HFFc6 (cell line): ENCODE data around the gene SHISA4. TPM values are rescaled to one million over a fixed set of nuclear protein-coding genes. Genes with fewer than 3 reads are reported as not detected.
"Not testable (repeated sequence)": the region's sequence is repeated elsewhere in the genome, so short reads cannot be mapped to it uniquely, and the experiment has no call there.

Experiments
- DNase-seq: peaks from one replicate; pipeline ENCODE4 v3.0.0-alpha.2; 2018
- H3K27ac Mint-ChIP-seq: 2 replicates; pipeline ENCODE4 v1.8.0; 2020; ENCODE audit warnings: mild to moderate bottlenecking, mixed read lengths
- H3K27me3 Mint-ChIP-seq: 2 replicates; pipeline ENCODE4 v1.8.0; 2021; ENCODE audit warnings: mild to moderate bottlenecking, moderate library complexity, mixed read lengths; ENCODE audit not compliant: insufficient read depth
- H3K36me3 Mint-ChIP-seq: 2 replicates; pipeline ENCODE4 v1.8.0; 2021; ENCODE audit warnings: low read depth, mixed read lengths
- H3K4me1 Mint-ChIP-seq: 2 replicates; pipeline ENCODE4 v1.8.0; 2020; ENCODE audit warnings: low read depth, mixed read lengths
- H3K4me3 Mint-ChIP-seq: 2 replicates; pipeline ENCODE4 v1.8.0; 2020; ENCODE audit warnings: mild to moderate bottlenecking, moderate library complexity, mixed read lengths
- H3K9me3 Mint-ChIP-seq: 2 replicates; pipeline ENCODE4 v1.8.0; 2020; ENCODE audit warnings: mild to moderate bottlenecking, mixed read lengths
- CTCF ChIP-seq: fragments of 200-600 bp; sonication (generic); IDR thresholded peaks from 2 replicates; pipeline ENCODE4 v1.5.0; 2021; ENCODE audit warnings: antibody characterized with exemption, mild to moderate bottlenecking
- total RNA-seq, 6 experiments: library from RNA; stranded (reverse); fragmentation: NEBNext Ultra II Directional; extraction: Animal tissue kit (Norgen Biotek cat#: 25700); gene quantifications; 2 replicates in 1 of 6; 3 replicates in 5 of 6; pipeline ENCODE4 v1.2.3, GENCODE V29; 2021

Gene SHISA4
- total RNA-seq, 6 experiments from 2014 or later, result 29.8 to 49.6 (median 39.9) TPM

GRCh38 chr1:201900476-201900875 is 11.8 kb downstream of the SHISA4 start:
- Mint-ChIP-seq H3K27me3 (no peaks in the 10 kb centered on the region; the same call in 1 of the 2 replicates), H3K9me3 (no peaks in the 10 kb centered on the region), H3K4me3 (no peak overlapping the region), H3K27ac (peak overlapping the region; percentile 51; the same call in 1 of the 2 replicates), H3K36me3 (peaks cover 36% of the 10 kb centered on the region), H3K4me1 (peaks cover 83% of the 10 kb centered on the region)
- DNase-seq, result no peak
- TF ChIP-seq CTCF, result no peak

GRCh38 chr1:201901036-201901435 is 12.3 kb downstream of the SHISA4 start:
- not testable (repeated sequence) for H3K27me3 Mint-ChIP-seq, H3K9me3 Mint-ChIP-seq, H3K4me3 Mint-ChIP-seq, DNase-seq, H3K27ac Mint-ChIP-seq
- peaks cover 83% of the 10 kb centered on the region for H3K4me1 Mint-ChIP-seq
- peaks cover 36% of the 10 kb centered on the region for H3K36me3 Mint-ChIP-seq

GRCh38 chr1:201902198-201902597 is 13.5 kb downstream of the SHISA4 start:
- peaks cover 74% of the 10 kb centered on the region for H3K4me1 Mint-ChIP-seq

GRCh38 chr1:201903135-201903534 is 14.4 kb downstream of the SHISA4 start:
- H3K27me3 Mint-ChIP-seq, result no peaks in the 10 kb centered on the region; the same call in 1 of the 2 replicates
- H3K9me3 Mint-ChIP-seq, result no peaks in the 10 kb centered on the region
- no peak for TF ChIP-seq CTCF
- peaks cover 33% of the 10 kb centered on the region for H3K36me3 Mint-ChIP-seq
- DNase-seq, result peak; percentile 43
- H3K4me3 Mint-ChIP-seq, result peak overlapping the region; percentile 60
- H3K4me1 Mint-ChIP-seq, result peaks cover 65% of the 10 kb centered on the region
- H3K27ac Mint-ChIP-seq, result peak overlapping the region; percentile 89

More at GRCh38 chr1:201902198-201902597, 13.5 kb downstream of the SHISA4 start:
- peak overlapping the region; percentile 89 for H3K27ac Mint-ChIP-seq
- H3K9me3 Mint-ChIP-seq, result no peaks in the 10 kb centered on the region
- H3K36me3 Mint-ChIP-seq, result peaks cover 36% of the 10 kb centered on the region
- peak overlapping the region; percentile 37 for H3K4me3 Mint-ChIP-seq
- no peak for TF ChIP-seq CTCF
- peak; percentile 33 for DNase-seq
- no peaks in the 10 kb centered on the region; the same call in 1 of the 2 replicates for H3K27me3 Mint-ChIP-seq

- Mint-ChIP-seq H3K9me3 (no peaks in the 10 kb centered on the region), H3K36me3 (peaks cover 28% of the 10 kb centered on the region), H3K27ac (peak overlapping the region; percentile 89), H3K4me3 (peak overlapping the region; percentile 60), H3K27me3 (no peaks in the 10 kb centered on the region; the same call in 1 of the 2 replicates), H3K4me1 (peaks cover 57% of the 10 kb centered on the region)
- TF ChIP-seq CTCF, result no peak
- peak; percentile 67 for DNase-seq
Measured at GRCh38 chr1:201904579-201904978, 15.9 kb downstream of the SHISA4 start.

GRCh38 chr1:201905234-201905890 is 16.7 kb downstream of the SHISA4 start:
- peak overlapping the region; percentile 60; the same call in 1 of the 2 replicates for H3K4me3 Mint-ChIP-seq
- no peak for TF ChIP-seq CTCF
- DNase-seq, result no peak
- peaks cover 20% of the 10 kb centered on the region for H3K36me3 Mint-ChIP-seq
- H3K27ac Mint-ChIP-seq, result peak overlapping the region; percentile 89
- no peaks in the 10 kb centered on the region for H3K9me3 Mint-ChIP-seq
- peaks cover 49% of the 10 kb centered on the region for H3K4me1 Mint-ChIP-seq
- H3K27me3 Mint-ChIP-seq, result no peaks in the 10 kb centered on the region; the same call in 1 of the 2 replicates
